ENCODE results near the gene RRP36. TPM values are rescaled to one million over a fixed set of nuclear protein-coding genes. Genes with fewer than 3 reads are reported as not detected.

RRP36 gene
- total and polyA plus RNA-seq, 9 of the 15 experiments (the other 6 are each of a cell fraction or from before 2014, with no cell fraction given), result 27.6 to 150 (median 114) TPM

- WGBS (ENCODE audit: insufficient coverage, low coverage, missing lambda C conversion rate), result 73% methylated on average over 5 of the region's 5 CpGs
- Histone ChIP-seq H2AFZ (ENCODE audit: low read depth, low read length) (peak overlapping the region; percentile 54), H4K20me1 (replicated peaks; ENCODE audit: control insufficient read depth, insufficient read depth, low read length) (peaks cover 5% of the 10 kb centered on the region; the same call in 1 of the 2 replicates), H3K9me3 (replicated peaks; ENCODE audit: control insufficient read depth, insufficient read depth, low read depth, low read length) (no peaks in the 10 kb centered on the region), H3K9me1 (ENCODE audit: control insufficient read depth, insufficient read depth, low read length) (peaks cover 3% of the 10 kb centered on the region), H3K79me2 (ENCODE audit: control insufficient read depth, insufficient read depth, low read length) (peaks cover 48% of the 10 kb centered on the region), H3K9ac (ENCODE audit: insufficient read depth in 1 of 2, low read depth in 2 of 2, low read length in 2 of 2) (no peak overlapping the region), H3K4me2 (ENCODE audit: insufficient read depth, low read length) (no peak overlapping the region), H3K27ac (ENCODE audit: extremely low read depth, low read depth, low read length) (no peak overlapping the region), H3K4me1 (replicated peaks in 1 of 2; ENCODE audit: control insufficient read depth in 2 of 2, insufficient read depth in 2 of 2, low read length in 2 of 2) (peaks cover 26 to 48% of the 10 kb centered on the region in 2 experiments; a peak in 4 of 5 replicates), H3K4me3 (no peak overlapping the region), H3K27me3 (ENCODE audit: control insufficient read depth in 2 of 2, insufficient read depth in 2 of 2, low read length in 2 of 2) (no peaks in the 10 kb centered on the region), H3K36me3 (ENCODE audit: control insufficient read depth, insufficient read depth, low read length) (peaks cover 8% of the 10 kb centered on the region; the same call in 1 of the 3 replicates)
- ChIA-PET POLR2A (interaction anchor here (1.0 kb wide), 1 partner anchor 17 kb away, joined by 4 read pairs; no protein-coding TSS in a partner anchor), CTCF (ENCODE audit: low intra/inter-chr PET ratio) (no interaction called here)
- no TSS peak for BruUV-seq (replicated peaks)
- in situ Hi-C loops (cut with MboI), result no loop called here
- ATAC-seq, result no peak
- intact Hi-C loops (cut with micrococcal nuclease), result no loop called here
- FAIRE-seq, result no peak
- no peak for DNase-seq (ENCODE audit: extremely low read depth in 1 of 4, low spot score in 3 of 4)
- TF ChIP-seq ZFP1 (CRISPR knock-in tag; IDR thresholded peaks at IDR 0.05) (no peak), NR0B1 (IDR thresholded peaks at IDR 0.05; ENCODE audit: partially characterized antibody) (no peak), ZNF592 (IDR thresholded peaks at IDR 0.05) (no peak), MAFF (IDR thresholded peaks at IDR 0.05; ENCODE audit: low read length) (no peak), PREB (CRISPR knock-in tag; IDR thresholded peaks at IDR 0.05) (no peak), USF1 (CRISPR knock-in tag; IDR thresholded peaks at IDR 0.05) (no peak), PTTG1 (tag; IDR thresholded peaks at IDR 0.05; ENCODE audit: low read depth) (no peak), ZNF143 (CRISPR knock-in tag; IDR thresholded peaks at IDR 0.05) (no peak), ZKSCAN3 (CRISPR knock-in tag; IDR thresholded peaks at IDR 0.05) (no peak), ZNF785 (CRISPR knock-in tag; IDR thresholded peaks at IDR 0.05) (no peak), ATF6 (CRISPR knock-in tag; IDR thresholded peaks at IDR 0.05) (no peak)
Observed at GRCh38 chr6:42981836-42982235, 39.6 kb upstream of the RRP36 start.

Measured in K562 (cell line).